SK-N-SH (cell line): ENCODE results near the gene COL23A1. TPM values are rescaled to one million over a fixed set of nuclear protein-coding genes. Genes with fewer than 3 reads are reported as not detected.

Experiments
- CTCF ChIA-PET: fragments of 300-600, 350-600 bp; formaldehyde crosslinking; extraction: SDS; loops from one replicate; lab custom pipeline; 2021; lab: Yijun Ruan, JAX
- POLR2A ChIA-PET: fragments of 350-600 bp; sonication (Branson Sonifier 250); formaldehyde crosslinking; extraction: SDS; loops from one replicate; lab custom pipeline; 2020; ENCODE audit warnings: antibody characterized with exemption, inconsistent platforms; lab: Yijun Ruan, JAX
- DNase-seq: peaks from one replicate; pipeline ENCODE4 v3.0.0; 2012
- H2AFZ ChIP-seq: fragments of 200-600 bp; sonication (generic); 2 replicates; pipeline ENCODE4 v1.8.1; 2016; ENCODE audit warnings: antibody characterized with exemption, mild to moderate bottlenecking, low read depth
- H3F3A ChIP-seq: fragments of 200-600 bp; sonication (generic); replicated peaks from 2 replicates; pipeline ENCODE3; 2016; ENCODE audit warnings: antibody characterized with exemption, mild to moderate bottlenecking; ENCODE audit not compliant: insufficient read depth
- H3K27ac ChIP-seq, 2 experiments: fragments of 200-500 bp in 1 of 2; fragments of 200-600 bp in 1 of 2; sonication (Bioruptor generic) in 1 of 2; sonication (generic), shearing (Covaris generic) in 1 of 2; 2 replicates each; pipeline versions ENCODE4 v1.5.1 to v1.6.1; 2014 to 2016; ENCODE audit warnings: low read depth in 2 of 2, inconsistent platforms in 1 of 2, low read length in 1 of 2, mild to moderate bottlenecking in 1 of 2, mixed read lengths in 1 of 2
- H3K27me3 ChIP-seq: fragments of 200-600 bp; sonication (generic), shearing (Covaris generic); 2 replicates; pipeline ENCODE4 v1.6.1; 2016; ENCODE audit warnings: mixed run types; ENCODE audit not compliant: insufficient read depth
- H3K36me3 ChIP-seq, 2 experiments: fragments of 200-500 bp in 1 of 2; fragments of 200-600 bp in 1 of 2; sonication (Bioruptor generic) in 1 of 2; sonication (generic) in 1 of 2; replicated peaks in 1 of 2; 2 replicates each; pipeline versions ENCODE3 to v1.5.1; 2014 to 2016; ENCODE audit warnings: low read length in 1 of 2, mild to moderate bottlenecking in 1 of 2; ENCODE audit not compliant: insufficient read depth in 2 of 2, control insufficient read depth in 1 of 2
- H3K4me1 ChIP-seq, 2 experiments: fragments of 200-500 bp in 1 of 2; fragments of 200-600 bp in 1 of 2; sonication (Bioruptor generic) in 1 of 2; sonication (generic), shearing (Covaris generic) in 1 of 2; 2 replicates each; pipeline versions ENCODE4 v1.5.1 to v1.6.1; 2014 to 2016; ENCODE audit warnings: low read depth in 1 of 2, low read length in 1 of 2, mixed run types in 1 of 2; ENCODE audit not compliant: insufficient read depth in 2 of 2, control insufficient read depth in 1 of 2
- H3K4me2 ChIP-seq: fragments of 200-600 bp; sonication (generic), shearing (Covaris generic); 2 replicates; pipeline ENCODE4 v1.6.1; 2017; ENCODE audit warnings: mixed run types
- H3K4me3 ChIP-seq, 2 experiments: fragments of 200-500 bp in 1 of 2; fragments of 200-600 bp in 1 of 2; sonication (Bioruptor generic) in 1 of 2; sonication (generic), shearing (Covaris generic) in 1 of 2; 2 replicates each; pipeline versions ENCODE4 v1.5.1 to v1.8.1; 2014 to 2016; ENCODE audit warnings: low read depth in 2 of 2, inconsistent platforms in 1 of 2, low read length in 1 of 2, mild to moderate bottlenecking in 1 of 2, mixed read lengths in 1 of 2, moderate library complexity in 1 of 2
- H3K79me2 ChIP-seq: fragments of 200-600 bp; sonication (generic); 2 replicates; pipeline ENCODE4 v1.8.1; 2017; ENCODE audit warnings: mild to moderate bottlenecking; ENCODE audit not compliant: insufficient read depth
- H3K9ac ChIP-seq: fragments of 200-600 bp; sonication (generic); 2 replicates; pipeline ENCODE4 v1.6.1; 2017; ENCODE audit warnings: mixed run types
- H3K9me2 ChIP-seq: fragments of 200-600 bp; sonication (generic); 2 replicates; pipeline ENCODE4 v1.6.1; 2017; ENCODE audit warnings: mixed run types
- H3K9me3 ChIP-seq: fragments of 200-600 bp; sonication (generic); 2 replicates; pipeline ENCODE4 v1.6.1; 2017; ENCODE audit warnings: mixed run types, mild to moderate bottlenecking, moderate library complexity
- H4K20me1 ChIP-seq: fragments of 200-600 bp; sonication (generic); 2 replicates; pipeline ENCODE4 v1.6.1; 2017; ENCODE audit warnings: mild to moderate bottlenecking, mixed run types; ENCODE audit not compliant: insufficient read depth
- FOXJ3 ChIP-seq: sonication (generic); formaldehyde crosslinking; IDR thresholded peaks from 2 replicates; pipeline ENCODE4 v1.5.1; 2020; ENCODE audit warnings: mild to moderate bottlenecking, missing genetic modification reagents
- FOXM1 ChIP-seq: IDR thresholded peaks from 2 replicates; pipeline ENCODE4 v1.4.0; 2012; ENCODE audit warnings: low read depth, mild to moderate bottlenecking
- MAX ChIP-seq: IDR thresholded peaks from 2 replicates; pipeline ENCODE4 v1.4.0; 2012; ENCODE audit warnings: low read depth
- MEF2A ChIP-seq: IDR thresholded peaks from 2 replicates; pipeline ENCODE4 v1.4.0; 2012; ENCODE audit warnings: low read depth, borderline replicate concordance
- RCOR1 ChIP-seq: fragments of 150-350 bp; IDR thresholded peaks from 2 replicates; pipeline ENCODE4 v1.6.1; 2017; ENCODE audit warnings: antibody characterized with exemption, low read length
- SIN3A ChIP-seq: IDR thresholded peaks from 2 replicates; pipeline ENCODE4 v1.6.1; 2012; ENCODE audit warnings: low read depth, mild to moderate bottlenecking, low read length, moderate library complexity, borderline replicate concordance
- SMC3 ChIP-seq: IDR thresholded peaks from 2 replicates; pipeline ENCODE4 v1.6.1; 2012; ENCODE audit warnings: low read depth, low read length, improper control_type of control experiment
- TCF12 ChIP-seq: IDR thresholded peaks from 2 replicates; pipeline ENCODE4 v1.4.0; 2012
- WGBS: methylation state at CpG from one replicate; pipeline ENCODE4 v1.1.6; 2017; ENCODE audit warnings: low lambda C conversion rate; 5-methylcytosine and 5-hydroxymethylcytosine counted together
- polyA plus RNA-seq, 3 experiments: library from polyadenylated mRNA; depleted of rRNA; stranded (reverse); fragments of >200 nt; gene quantifications; 2 replicates each; pipeline ENCODE4 v1.2.3, GENCODE V29; 2012
- TF ChIP-seq, protein P1 (sequence below): IDR thresholded peaks from 2 replicates; pipeline ENCODE4 v1.4.0; 2012; ENCODE audit warnings: low read depth, borderline replicate concordance
- TF ChIP-seq, protein P2 (sequence below): fragments of 150-350 bp; IDR thresholded peaks from 2 replicates; pipeline ENCODE4 v1.6.1; 2017; ENCODE audit warnings: antibody characterized with exemption, low read length, low read depth, borderline replicate concordance

COL23A1 gene
- polyA plus RNA-seq, 1 of the 3 experiments (the other 2 are of a cell fraction), result 0.10 TPM

- TF ChIP-seq SIN3A, result no peak
- TF ChIP-seq MAX, result no peak
Measured at GRCh38 chr5:178432421-178433272, 157.5 kb downstream of the COL23A1 start (continued).

DNA sequence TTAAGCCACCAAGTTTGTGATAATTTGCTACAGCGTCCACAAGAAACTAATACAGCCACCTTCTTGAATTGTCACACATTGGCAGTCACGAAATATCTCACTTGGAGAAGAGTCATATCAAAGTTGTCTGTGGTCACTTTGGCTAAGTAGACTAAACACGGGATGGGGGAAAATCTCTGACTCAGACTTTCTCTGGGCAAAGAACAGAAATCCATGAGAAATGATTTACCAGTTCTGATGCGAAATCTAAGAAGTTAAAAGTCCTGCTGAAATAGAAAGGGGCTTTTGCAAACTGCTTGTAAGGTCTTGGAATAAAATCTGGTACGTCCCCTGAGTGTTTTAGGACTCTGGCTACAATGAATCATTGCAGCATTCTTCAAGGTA is 158.4 kb downstream of the COL23A1 start:
- Histone ChIP-seq H3K4me3 (no peak overlapping the region), H3K4me2 (no peak overlapping the region), H3K4me1 (peaks cover 0 to 62% of the 10 kb centered on the region in 2 experiments; a peak in 2 of 4 replicates), H3K9me2 (no peaks in the 10 kb centered on the region), H3K36me3 (no peaks in the 10 kb centered on the region), H3K27ac (no peak overlapping the region), H2AFZ (no peak overlapping the region), H4K20me1 (no peaks in the 10 kb centered on the region), H3K9ac (no peak overlapping the region), H3F3A (no peaks in the 10 kb centered on the region), H3K27me3 (no peaks in the 10 kb centered on the region), H3K9me3 (no peaks in the 10 kb centered on the region), H3K79me2 (no peaks in the 10 kb centered on the region)
- CTCF ChIA-PET, result interaction anchor here (1.8 kb wide), 1 partner anchor 151 kb away, joined by 4 read pairs; no protein-coding TSS in a partner anchor
- POLR2A ChIA-PET, result no interaction called here
- no peak for DNase-seq
- 13% methylated on average over 5 of the region's 5 CpGs for WGBS
- TF ChIP-seq FOXJ3 (no peak), FOXM1 (no peak), TCF12 (no peak), MEF2A (no peak), SMC3 (no peak), RCOR1 (no peak)
- TF ChIP-seq, protein P1, sequence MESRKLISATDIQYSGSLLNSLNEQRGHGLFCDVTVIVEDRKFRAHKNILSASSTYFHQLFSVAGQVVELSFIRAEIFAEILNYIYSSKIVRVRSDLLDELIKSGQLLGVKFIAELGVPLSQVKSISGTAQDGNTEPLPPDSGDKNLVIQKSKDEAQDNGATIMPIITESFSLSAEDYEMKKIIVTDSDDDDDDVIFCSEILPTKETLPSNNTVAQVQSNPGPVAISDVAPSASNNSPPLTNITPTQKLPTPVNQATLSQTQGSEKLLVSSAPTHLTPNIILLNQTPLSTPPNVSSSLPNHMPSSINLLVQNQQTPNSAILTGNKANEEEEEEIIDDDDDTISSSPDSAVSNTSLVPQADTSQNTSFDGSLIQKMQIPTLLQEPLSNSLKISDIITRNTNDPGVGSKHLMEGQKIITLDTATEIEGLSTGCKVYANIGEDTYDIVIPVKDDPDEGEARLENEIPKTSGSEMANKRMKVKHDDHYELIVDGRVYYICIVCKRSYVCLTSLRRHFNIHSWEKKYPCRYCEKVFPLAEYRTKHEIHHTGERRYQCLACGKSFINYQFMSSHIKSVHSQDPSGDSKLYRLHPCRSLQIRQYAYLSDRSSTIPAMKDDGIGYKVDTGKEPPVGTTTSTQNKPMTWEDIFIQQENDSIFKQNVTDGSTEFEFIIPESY, result no peak
- TF ChIP-seq, protein P2, sequence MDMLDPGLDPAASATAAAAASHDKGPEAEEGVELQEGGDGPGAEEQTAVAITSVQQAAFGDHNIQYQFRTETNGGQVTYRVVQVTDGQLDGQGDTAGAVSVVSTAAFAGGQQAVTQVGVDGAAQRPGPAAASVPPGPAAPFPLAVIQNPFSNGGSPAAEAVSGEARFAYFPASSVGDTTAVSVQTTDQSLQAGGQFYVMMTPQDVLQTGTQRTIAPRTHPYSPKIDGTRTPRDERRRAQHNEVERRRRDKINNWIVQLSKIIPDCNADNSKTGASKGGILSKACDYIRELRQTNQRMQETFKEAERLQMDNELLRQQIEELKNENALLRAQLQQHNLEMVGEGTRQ, result no peak
